Spleen (tissue), 13 donors: ENCODE results near the gene DEFB123. TPM values are rescaled to one million over a fixed set of nuclear protein-coding genes. Genes with fewer than 3 reads are reported as not detected.

Experiments
- DNase-seq: peaks from one replicate; pipeline ENCODE4 v3.0.0-alpha.2; 2020
- H3K27ac ChIP-seq, 8 donors: fragments of 200-600 bp; sonication (generic) in 7 of 8; 1 replicate in 4 of 8; 2 replicates in 4 of 8; pipeline versions ENCODE4 v1.5.0 to v1.8.0; 2016 to 2021; ENCODE audit warnings: inconsistent platforms in 4 of 8, mild to moderate bottlenecking in 4 of 8, moderate library complexity in 1 of 8
- H3K27me3 ChIP-seq, 7 donors: fragments of 200-600 bp; sonication (generic) in 6 of 7; replicated peaks in 1 of 7; 1 replicate in 4 of 7; 2 replicates in 3 of 7; pipeline versions ENCODE4 v1.5.0 to v1.8.0; 2016 to 2021; ENCODE audit warnings: inconsistent platforms in 3 of 7, mild to moderate bottlenecking in 1 of 7
- H3K36me3 ChIP-seq, 6 donors: fragments of 200-600 bp; sonication (generic) in 5 of 6; 1 replicate in 4 of 6; 2 replicates in 2 of 6; pipeline versions ENCODE4 v1.5.0 to v1.8.0; 2016 to 2021; ENCODE audit warnings: inconsistent platforms in 2 of 6
- H3K4me1 ChIP-seq, 6 donors: fragments of 200-600 bp; sonication (generic) in 5 of 6; 1 replicate in 3 of 6; 2 replicates in 3 of 6; pipeline versions ENCODE4 v1.5.0 to v1.8.0; 2016 to 2021; ENCODE audit warnings: inconsistent platforms in 3 of 6
- H3K4me3 ChIP-seq, 8 donors: fragments of 200-600 bp; sonication (generic) in 7 of 8; 1 replicate in 4 of 8; 2 replicates in 4 of 8; pipeline versions ENCODE4 v1.5.0 to v1.8.0; 2016 to 2021; ENCODE audit warnings: inconsistent platforms in 4 of 8, mild to moderate bottlenecking in 4 of 8, moderate library complexity in 2 of 8
- H3K9me3 ChIP-seq, 8 donors: fragments of 200-600 bp; sonication (generic) in 7 of 8; 1 replicate in 4 of 8; 2 replicates in 4 of 8; pipeline versions ENCODE4 v1.5.0 to v1.8.0; 2016 to 2021; ENCODE audit warnings: inconsistent platforms in 4 of 8
- CTCF ChIP-seq, 11 experiments: fragments of 200-600 bp in 7 of 11; fragments of 450-650 bp in 4 of 11; sonication (generic) in 4 of 11; IDR thresholded peaks in 8 of 11; conservative IDR thresholded peaks in 3 of 11; 1 replicate in 7 of 11; 2 replicates in 4 of 11; pipeline versions ENCODE4 v1.4.0 to v1.8.0; 2016 to 2021; ENCODE audit warnings: antibody characterized with exemption in 11 of 11, inconsistent platforms in 4 of 11, mild to moderate bottlenecking in 1 of 11
- POLR2A ChIP-seq, 3 donors: fragments of 450-650 bp; IDR thresholded peaks; one replicate each; pipeline ENCODE4 v1.5.1; 2017; ENCODE audit warnings: antibody characterized with exemption in 3 of 3, mild to moderate bottlenecking in 1 of 3
- POLR2AphosphoS5 ChIP-seq, 3 donors: sonication (generic); formaldehyde crosslinking; IDR thresholded peaks; one replicate each; pipeline ENCODE4 v1.5.1; 2017; ENCODE audit warnings: antibody characterized with exemption in 3 of 3
- WGBS, 5 donors: extraction: QIAGEN DNeasy Blood & Tissue Kit in 3 of 5; methylation state at CpG; one replicate each; pipeline versions ENCODE4 v1.1.5 to v1.1.7; 2013 to 2018; 5-methylcytosine and 5-hydroxymethylcytosine counted together
- intact Hi-C: fragments of 100-400 bp; cut with DNase I; formaldehyde crosslinking; loops from one replicate; pipeline ENCODE4 v1.15.0; 2023; ENCODE audit warnings: low total_unique reads
- long read RNA-seq, 2 donors: transcript quantifications; one replicate each; lab custom pipeline, GENCODE V29; 2026
- polyA plus RNA-seq, 3 donors: library from polyadenylated mRNA; stranded (reverse); fragments of 200-250 nt; gene quantifications; one replicate each; pipeline ENCODE4 v1.2.1, GENCODE V29; 2013
- total RNA-seq, 7 donors: library from RNA; depleted of rRNA in 3 of 7; stranded (reverse); fragments of >200 nt in 3 of 7; fragmentation: NEBNext Ultra II Directional in 4 of 7; extraction: Animal tissue kit (Norgen Biotek cat#: 25700) in 4 of 7; gene quantifications; one replicate each; pipeline versions ENCODE4 v1.1.0 to v1.2.1, GENCODE V29; 2016 to 2021
- donor health status: healthy with polysubstance abuse.
- donor health status: DM: no; HTN: no; CAD: no; lungs with moderate emphysema.
- donor health status: DM: no; HTN: no; CAD: no.
- donor health status: Bipolar disorder and iron deficiency.
- donor health status: healthy.
- donor health status: DM: no; HTN: no; CAD: no.
- donor health status: DM: yes; HTN: yes; CAD: no.

The DEFB123 gene
- total RNA-seq (not detected), polyA plus RNA-seq (not detected)
- long read RNA-seq, donor 1: 0 reads
- long read RNA-seq, donor 2: 0 reads

- no peaks in the 10 kb centered on the region for H3K9me3 ChIP-seq
- no peaks in the 10 kb centered on the region for H3K4me1 ChIP-seq
- no peak for DNase-seq
- TF ChIP-seq POLR2A (IDR thresholded peaks at IDR 0.05) (no peak), CTCF (IDR thresholded peaks at IDR 0.05 in 8 of 11, conservative IDR thresholded peaks at IDR 0.05 in 3 of 11) (no peak), POLR2AphosphoS5 (IDR thresholded peaks at IDR 0.05) (no peak)
- H3K36me3 ChIP-seq: no peaks in the 10 kb centered on the region
- WGBS, 5 donors: 79 to 82% (median 81%) methylated on average over 16 of the region's 16 CpGs
- peaks cover 0 to 31% (median 0%) of the 10 kb centered on the region in 7 donors for H3K27me3 ChIP-seq
- intact Hi-C loops: no loop called here
- no peak within 1 kb of the TSS for H3K4me3 ChIP-seq
- H3K27ac ChIP-seq: no peak within 1 kb of the TSS
These were observed at the start of gene DEFB123 for GRCh38 chr20:31440012-31440659. TSS of gene DEFB123 (plus strand) at chr20:31440632. CDS start at chr20:31440699, 67 bp downstream.

GRCh38 chr20:31392836-31393235 is 47.6 kb upstream of the DEFB123 start:
- no peaks in the 10 kb centered on the region for H3K9me3 ChIP-seq
- WGBS, 5 donors: 62 to 81% (median 71%) methylated on average over 2 of the region's 2 CpGs
- no peaks in the 10 kb centered on the region for H3K4me1 ChIP-seq
- peaks cover 0 to 32% (median 0%) of the 10 kb centered on the region in 7 donors for H3K27me3 ChIP-seq
- TF ChIP-seq POLR2AphosphoS5 (IDR thresholded peaks at IDR 0.05) (no peak), CTCF (IDR thresholded peaks at IDR 0.05 in 8 of 11, conservative IDR thresholded peaks at IDR 0.05 in 3 of 11) (no peak), POLR2A (IDR thresholded peaks at IDR 0.05) (no peak)
- H3K4me3 ChIP-seq: no peak overlapping the region
- intact Hi-C loops: no loop called here
- no peaks in the 10 kb centered on the region for H3K36me3 ChIP-seq
- no peak for DNase-seq
- no peak overlapping the region for H3K27ac ChIP-seq

GRCh38 chr20:31394900-31395299 is 45.5 kb upstream of the DEFB123 start:
- no peak for TF ChIP-seq POLR2A (IDR thresholded peaks at IDR 0.05)

GRCh38 chr20:31403886-31404285 is 36.5 kb upstream of the DEFB123 start:
- no peak overlapping the region for H3K4me3 ChIP-seq
- H3K36me3 ChIP-seq: no peaks in the 10 kb centered on the region
- WGBS, 5 donors: 50 to 71% (median 61%) methylated on average over 1 of the region's 1 CpG
- H3K9me3 ChIP-seq: no peaks in the 10 kb centered on the region
- TF ChIP-seq POLR2AphosphoS5 (IDR thresholded peaks at IDR 0.05) (no peak), CTCF (IDR thresholded peaks at IDR 0.05 in 8 of 11, conservative IDR thresholded peaks at IDR 0.05 in 3 of 11) (no peak), POLR2A (IDR thresholded peaks at IDR 0.05) (no peak)
- intact Hi-C loops: no loop called here
- H3K27me3 ChIP-seq: peaks cover 0 to 32% (median 0%) of the 10 kb centered on the region in 7 donors
- no peaks in the 10 kb centered on the region for H3K4me1 ChIP-seq
- H3K27ac ChIP-seq: no peak overlapping the region
- no peak for DNase-seq

More at GRCh38 chr20:31394900-31395299, 45.5 kb upstream of the DEFB123 start:
- no peaks in the 10 kb centered on the region for H3K4me1 ChIP-seq
- 42 to 53% (median 50%) methylated on average over 3 of the region's 3 CpGs for WGBS, 5 donors
- peaks cover 0 to 19% (median 0%) of the 10 kb centered on the region in 7 donors for H3K27me3 ChIP-seq
- no peak overlapping the region for H3K4me3 ChIP-seq
- intact Hi-C loops: no loop called here
- H3K36me3 ChIP-seq: no peaks in the 10 kb centered on the region
- no peaks in the 10 kb centered on the region for H3K9me3 ChIP-seq
- no peak overlapping the region for H3K27ac ChIP-seq
- DNase-seq: no peak
